Ishikawa (cell line): ENCODE results near the gene ATP9A.

Experiments
- RAD21 ChIP-seq: IDR thresholded peaks from 2 replicates; pipeline ENCODE4 v1.6.1; 2012; ENCODE audit warnings: low read depth
- TCF12 ChIP-seq: IDR thresholded peaks from 2 replicates; pipeline ENCODE4 v1.6.1; 2012; ENCODE audit warnings: low read depth

DNA sequence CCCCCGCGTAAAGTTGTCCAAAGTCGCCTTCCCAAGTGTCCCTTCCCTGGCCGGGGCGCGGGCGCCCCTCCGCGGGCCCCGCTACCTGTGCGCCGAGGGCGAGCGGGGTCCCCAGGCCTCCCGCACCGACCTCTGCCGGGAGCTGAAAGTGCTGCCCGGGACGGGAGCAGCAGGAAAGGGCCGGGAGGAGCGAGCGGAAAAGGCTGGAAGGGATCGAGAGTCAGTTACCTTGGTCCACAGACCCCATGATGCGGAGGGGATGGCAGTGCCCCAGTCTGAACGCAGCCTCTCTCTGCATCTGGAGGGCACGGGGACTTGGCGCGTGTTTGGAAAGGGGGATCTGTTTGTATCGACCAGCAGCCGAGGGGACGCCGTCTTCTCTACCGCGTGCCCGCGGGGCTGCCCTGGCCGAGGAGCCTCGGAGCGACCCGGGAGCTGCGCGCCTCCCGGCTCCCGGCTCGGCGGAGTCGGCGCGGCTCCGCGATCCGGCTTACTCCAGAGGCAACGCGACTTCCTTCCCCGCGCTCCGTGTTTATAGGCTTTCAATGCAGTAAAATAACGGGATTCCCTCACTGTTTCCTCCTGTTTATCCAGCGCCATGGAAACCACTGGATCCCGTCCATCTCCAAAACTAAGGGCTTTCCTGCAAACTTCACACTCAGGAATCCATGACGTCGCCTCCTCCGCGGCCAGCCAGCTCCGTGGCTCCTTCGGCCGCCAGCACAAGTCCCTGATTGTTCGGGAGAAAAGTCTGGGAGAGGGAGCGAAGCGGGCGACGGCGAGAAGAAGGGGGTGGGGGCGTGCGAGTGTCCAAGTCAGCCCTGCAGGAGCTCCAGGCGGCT is 205.6 kb downstream of the ATP9A start:
- TF ChIP-seq RAD21 (peak; percentile 27; the same call in 1 of the 2 replicates), TCF12 (no peak)
